Uterus (tissue), 4 donors: ENCODE measurements around the gene SEC22C. TPM values are rescaled to one million over a fixed set of nuclear protein-coding genes. Genes with fewer than 3 reads are reported as not detected.

ENCODE experiments used
- DNase-seq, 2 donors: peaks; one replicate each; pipeline ENCODE4 v3.0.0-alpha.2; 2019 to 2020
- H3K27ac ChIP-seq, 2 donors: fragments of 200-600 bp; sonication (generic); 1 replicate in 1 of 2; 2 replicates in 1 of 2; pipeline ENCODE4 v1.5.1; 2016 to 2018
- H3K27me3 ChIP-seq, 2 donors: fragments of 200-600 bp; sonication (generic); one replicate each; pipeline ENCODE4 v1.5.1; 2018 to 2019; ENCODE audit warnings: control low read depth in 1 of 2
- H3K36me3 ChIP-seq, 2 donors: fragments of 200-600 bp; sonication (generic); one replicate each; pipeline ENCODE4 v1.5.1; 2019; ENCODE audit warnings: control low read depth in 1 of 2
- H3K4me1 ChIP-seq, 2 donors: fragments of 200-600 bp; sonication (generic); one replicate each; pipeline ENCODE4 v1.5.1; 2018 to 2019; ENCODE audit warnings: control low read depth in 1 of 2
- H3K4me3 ChIP-seq, 2 donors: fragments of 200-600 bp; sonication (generic); 1 replicate in 1 of 2; 2 replicates in 1 of 2; pipeline ENCODE4 v1.5.1; 2018 to 2019; ENCODE audit warnings: mild to moderate bottlenecking in 1 of 2
- H3K9me3 ChIP-seq, 2 donors: fragments of 200-600 bp; sonication (generic); one replicate each; pipeline ENCODE4 v1.5.1; 2019; ENCODE audit warnings: control low read depth in 1 of 2
- POLR2A ChIP-seq, 2 donors: fragments of 450-650 bp; IDR thresholded peaks; one replicate each; pipeline ENCODE4 v1.6.1; 2016; ENCODE audit warnings: antibody characterized with exemption in 2 of 2, mild to moderate bottlenecking in 1 of 2, moderate library complexity in 1 of 2
- intact Hi-C: fragments of 100-400 bp; cut with DNase I; formaldehyde crosslinking; loops from one replicate; pipeline ENCODE4 v1.15.1; 2023; ENCODE audit warnings: low total_unique reads
- total RNA-seq, 4 donors: library from RNA; depleted of rRNA in 3 of 4; stranded (reverse); fragments of >200 nt in 3 of 4; gene quantifications; one replicate each; pipeline versions ENCODE4 v1.1.0 to v1.2.4, GENCODE V29; 2014 to 2023
- TF ChIP-seq, protein P1 (sequence below), 4 experiments: fragments of 200-600 bp in 2 of 4; fragments of 450-650 bp in 2 of 4; sonication (generic) in 2 of 4; IDR thresholded peaks; one replicate each; pipeline ENCODE4 v1.5.1; 2016 to 2019; ENCODE audit warnings: antibody characterized with exemption in 4 of 4, mild to moderate bottlenecking in 2 of 4, moderate library complexity in 1 of 4
- donor health status: DM: yes; HTN: yes; CAD: no.

The SEC22C gene
- total RNA-seq, 4 donors from 2014 or later, result 49.7 to 82.6 (median 66.0) TPM

DNA sequence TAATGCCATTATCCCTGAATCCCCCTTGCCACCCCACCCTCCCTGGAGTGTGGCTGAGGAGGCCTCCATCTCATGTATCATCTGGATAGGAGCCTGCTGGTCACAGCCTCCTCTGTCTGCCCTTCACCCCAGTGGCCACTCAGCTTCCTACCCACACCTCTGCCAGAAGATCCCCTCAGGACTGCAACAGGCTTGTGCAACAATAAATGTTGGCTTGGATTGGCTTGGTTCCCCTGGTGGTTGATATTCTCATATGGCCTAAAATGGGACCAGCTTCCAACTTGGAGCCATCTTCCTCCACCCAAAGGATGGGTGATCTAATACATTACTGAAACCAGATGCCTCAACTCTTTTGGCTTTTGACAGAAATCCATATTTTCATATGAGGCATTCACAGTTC, 44.4 kb downstream of the SEC22C start:
- no peak for TF ChIP-seq POLR2A (IDR thresholded peaks at IDR 0.05)
- TF ChIP-seq, protein P1, sequence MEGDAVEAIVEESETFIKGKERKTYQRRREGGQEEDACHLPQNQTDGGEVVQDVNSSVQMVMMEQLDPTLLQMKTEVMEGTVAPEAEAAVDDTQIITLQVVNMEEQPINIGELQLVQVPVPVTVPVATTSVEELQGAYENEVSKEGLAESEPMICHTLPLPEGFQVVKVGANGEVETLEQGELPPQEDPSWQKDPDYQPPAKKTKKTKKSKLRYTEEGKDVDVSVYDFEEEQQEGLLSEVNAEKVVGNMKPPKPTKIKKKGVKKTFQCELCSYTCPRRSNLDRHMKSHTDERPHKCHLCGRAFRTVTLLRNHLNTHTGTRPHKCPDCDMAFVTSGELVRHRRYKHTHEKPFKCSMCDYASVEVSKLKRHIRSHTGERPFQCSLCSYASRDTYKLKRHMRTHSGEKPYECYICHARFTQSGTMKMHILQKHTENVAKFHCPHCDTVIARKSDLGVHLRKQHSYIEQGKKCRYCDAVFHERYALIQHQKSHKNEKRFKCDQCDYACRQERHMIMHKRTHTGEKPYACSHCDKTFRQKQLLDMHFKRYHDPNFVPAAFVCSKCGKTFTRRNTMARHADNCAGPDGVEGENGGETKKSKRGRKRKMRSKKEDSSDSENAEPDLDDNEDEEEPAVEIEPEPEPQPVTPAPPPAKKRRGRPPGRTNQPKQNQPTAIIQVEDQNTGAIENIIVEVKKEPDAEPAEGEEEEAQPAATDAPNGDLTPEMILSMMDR (IDR thresholded peaks at IDR 0.05), result no peak

DNA sequence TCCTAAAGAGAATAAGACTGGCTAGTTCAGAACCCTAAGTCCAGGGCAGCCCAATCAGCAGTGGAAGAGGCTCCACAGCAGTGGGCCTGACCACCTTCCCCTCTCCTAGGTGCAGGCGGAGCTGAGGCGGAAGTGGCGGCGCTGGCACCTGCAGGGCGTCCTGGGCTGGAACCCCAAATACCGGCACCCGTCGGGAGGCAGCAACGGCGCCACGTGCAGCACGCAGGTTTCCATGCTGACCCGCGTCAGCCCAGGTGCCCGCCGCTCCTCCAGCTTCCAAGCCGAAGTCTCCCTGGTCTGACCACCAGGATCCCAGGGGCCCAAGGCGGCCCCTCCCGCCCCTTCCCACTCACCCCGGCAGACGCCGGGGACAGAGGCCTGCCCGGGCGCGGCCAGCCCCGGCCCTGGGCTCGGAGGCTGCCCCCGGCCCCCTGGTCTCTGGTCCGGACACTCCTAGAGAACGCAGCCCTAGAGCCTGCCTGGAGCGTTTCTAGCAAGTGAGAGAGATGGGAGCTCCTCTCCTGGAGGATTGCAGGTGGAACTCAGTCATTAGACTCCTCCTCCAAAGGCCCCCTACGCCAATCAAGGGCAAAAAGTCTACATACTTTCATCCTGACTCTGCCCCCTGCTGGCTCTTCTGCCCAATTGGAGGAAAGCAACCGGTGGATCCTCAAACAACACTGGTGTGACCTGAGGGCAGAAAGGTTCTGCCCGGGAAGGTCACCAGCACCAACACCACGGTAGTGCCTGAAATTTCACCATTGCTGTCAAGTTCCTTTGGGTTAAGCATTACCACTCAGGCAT, 45.6 kb downstream of the SEC22C start:
- no peak for DNase-seq
- H3K36me3 ChIP-seq, result no peaks in the 10 kb centered on the region

More for the DNA sequence above, 44.4 kb downstream of the SEC22C start:
- Histone ChIP-seq H3K27ac (no peak overlapping the region), H3K27me3 (no peaks in the 10 kb centered on the region), H3K4me1 (no peaks in the 10 kb centered on the region), H3K36me3 (no peaks in the 10 kb centered on the region), H3K4me3 (no peak overlapping the region), H3K9me3 (no peaks in the 10 kb centered on the region)
- DNase-seq, result no peak
- intact Hi-C loops, result no loop called here

DNA sequence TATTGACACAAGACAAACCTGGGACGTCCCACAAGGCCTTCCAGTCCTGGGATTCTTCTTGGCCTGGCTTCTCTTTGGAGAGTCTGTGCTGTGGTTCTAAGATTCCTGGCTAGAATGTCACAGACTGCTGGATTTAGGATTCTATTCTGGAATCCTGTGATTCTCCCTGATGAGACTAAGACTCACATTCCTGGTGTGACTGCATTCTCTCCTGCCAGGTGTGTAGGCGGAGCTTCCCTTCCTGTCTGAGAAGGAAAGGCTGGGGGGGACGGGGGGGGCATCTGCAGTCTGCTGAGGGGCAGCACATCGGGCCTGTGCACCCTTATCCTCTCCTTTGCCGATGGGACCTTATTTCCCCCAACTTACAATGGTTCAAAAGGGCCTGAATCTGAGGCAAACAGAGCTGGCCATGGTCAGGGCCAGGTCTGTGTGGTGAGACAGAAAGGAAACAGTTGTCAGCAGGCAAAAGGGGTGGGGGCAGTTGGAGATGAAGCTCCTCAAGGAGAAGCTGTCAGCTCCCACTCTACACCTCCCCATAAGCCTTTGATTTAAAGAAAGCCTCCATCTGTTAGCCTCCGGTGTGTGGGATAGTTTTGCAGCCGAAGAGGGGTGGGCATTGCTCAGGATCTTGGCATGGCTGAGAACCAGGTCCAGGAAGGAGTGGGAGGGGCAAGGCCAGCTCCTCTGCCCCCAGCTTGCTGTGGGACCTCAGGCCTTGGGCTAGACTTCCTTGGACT, 48.4 kb downstream of the SEC22C start:
- Histone ChIP-seq H3K27ac (no peak overlapping the region), H3K36me3 (no peaks in the 10 kb centered on the region), H3K27me3 (no peaks in the 10 kb centered on the region), H3K4me3 (no peak overlapping the region), H3K4me1 (no peaks in the 10 kb centered on the region), H3K9me3 (no peaks in the 10 kb centered on the region)
- TF ChIP-seq, protein P1 (IDR thresholded peaks at IDR 0.05), result no peak
- no peak for DNase-seq
- intact Hi-C loops, result no loop called here

More for the DNA sequence above, 45.6 kb downstream of the SEC22C start:
- intact Hi-C loops, result no loop called here
- Histone ChIP-seq H3K9me3 (no peaks in the 10 kb centered on the region), H3K27me3 (no peaks in the 10 kb centered on the region), H3K4me1 (no peaks in the 10 kb centered on the region), H3K27ac (no peak overlapping the region), H3K4me3 (no peak overlapping the region)
- no peak for TF ChIP-seq POLR2A (IDR thresholded peaks at IDR 0.05)
- TF ChIP-seq, protein P1 (IDR thresholded peaks at IDR 0.05), result no peak

DNA sequence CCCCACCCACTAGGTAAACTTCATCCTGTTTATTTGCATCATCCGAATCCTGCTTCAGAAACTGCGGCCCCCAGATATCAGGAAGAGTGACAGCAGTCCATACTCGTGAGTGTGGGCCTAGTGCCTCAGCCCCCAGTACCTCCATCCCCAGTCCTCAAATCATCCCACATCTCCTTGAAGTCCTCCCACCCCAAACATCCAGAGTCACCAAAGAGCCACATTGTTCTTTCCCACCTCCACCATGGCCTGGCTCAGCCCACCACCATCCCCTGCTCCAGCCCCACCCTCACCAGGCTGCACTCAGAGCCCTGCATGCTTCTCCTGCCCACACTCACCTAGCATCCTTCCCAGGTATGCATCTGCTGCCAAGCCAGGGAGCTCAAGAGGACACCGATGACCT, 49.5 kb downstream of the SEC22C start:
- intact Hi-C loops, result no loop called here
- DNase-seq, result no peak
- H3K27ac ChIP-seq, result no peak overlapping the region
- TF ChIP-seq POLR2A (IDR thresholded peaks at IDR 0.05), result no peak
- TF ChIP-seq, protein P1 (IDR thresholded peaks at IDR 0.05), result no peak
- no peaks in the 10 kb centered on the region for H3K9me3 ChIP-seq
- no peak overlapping the region for H3K4me3 ChIP-seq
- H3K4me1 ChIP-seq, result no peaks in the 10 kb centered on the region
- no peaks in the 10 kb centered on the region for H3K27me3 ChIP-seq
- no peaks in the 10 kb centered on the region for H3K36me3 ChIP-seq

DNA sequence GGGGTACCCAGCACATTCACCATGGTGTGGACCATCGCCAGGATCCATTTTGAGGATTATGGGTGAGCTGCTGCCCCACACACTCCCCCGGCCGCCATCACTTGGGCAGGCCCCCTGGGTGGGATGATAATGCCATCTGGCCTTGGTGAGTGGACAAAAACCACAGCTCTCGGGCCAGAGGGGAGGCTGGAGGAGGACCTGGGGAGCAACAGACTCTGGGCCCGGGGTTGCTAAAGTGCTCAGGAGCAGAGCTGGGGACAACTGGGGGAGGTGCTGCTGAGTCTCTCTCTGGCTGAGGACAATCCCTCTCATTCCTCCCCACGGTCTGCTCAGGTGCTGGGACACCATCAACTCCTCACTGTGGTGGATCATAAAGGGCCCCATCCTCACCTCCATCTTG, 50.3 kb downstream of the SEC22C start:
- Histone ChIP-seq H3K4me3 (no peak overlapping the region), H3K27me3 (no peaks in the 10 kb centered on the region), H3K4me1 (no peaks in the 10 kb centered on the region), H3K9me3 (no peaks in the 10 kb centered on the region), H3K27ac (no peak overlapping the region), H3K36me3 (no peaks in the 10 kb centered on the region)
- DNase-seq, result no peak
- intact Hi-C loops, result no loop called here
- no peak for TF ChIP-seq POLR2A (IDR thresholded peaks at IDR 0.05)
- TF ChIP-seq, protein P1 (IDR thresholded peaks at IDR 0.05), result no peak
